Endothelial cell of umbilical vein (primary cell): ENCODE results near the gene CTF1.

ENCODE experiments used
- CTCF ChIP-seq, 2 donors: IDR thresholded peaks; 1 replicate in 1 of 2; 2 replicates in 1 of 2; pipeline ENCODE4 v1.5.1; 2011; ENCODE audit warnings: low read length in 2 of 2, mild to moderate bottlenecking in 2 of 2, moderate library complexity in 2 of 2, control low read depth in 1 of 2, inconsistent platforms in 1 of 2, low read depth in 1 of 2; ENCODE audit not compliant: insufficient read depth in 1 of 2; ENCODE audit errors: extremely low read depth in 1 of 2
- POLR2AphosphoS5 ChIP-seq: IDR thresholded peaks from 2 replicates; pipeline ENCODE4 v1.6.1; 2012; ENCODE audit warnings: low read depth, mild to moderate bottlenecking, control low read depth, low read length, moderate library complexity; ENCODE audit not compliant: insufficient read depth
- TF ChIP-seq, protein P1 (sequence below): IDR thresholded peaks from 2 replicates; pipeline ENCODE4 v1.6.1; 2011; ENCODE audit not compliant: insufficient read depth, insufficient read length

DNA sequence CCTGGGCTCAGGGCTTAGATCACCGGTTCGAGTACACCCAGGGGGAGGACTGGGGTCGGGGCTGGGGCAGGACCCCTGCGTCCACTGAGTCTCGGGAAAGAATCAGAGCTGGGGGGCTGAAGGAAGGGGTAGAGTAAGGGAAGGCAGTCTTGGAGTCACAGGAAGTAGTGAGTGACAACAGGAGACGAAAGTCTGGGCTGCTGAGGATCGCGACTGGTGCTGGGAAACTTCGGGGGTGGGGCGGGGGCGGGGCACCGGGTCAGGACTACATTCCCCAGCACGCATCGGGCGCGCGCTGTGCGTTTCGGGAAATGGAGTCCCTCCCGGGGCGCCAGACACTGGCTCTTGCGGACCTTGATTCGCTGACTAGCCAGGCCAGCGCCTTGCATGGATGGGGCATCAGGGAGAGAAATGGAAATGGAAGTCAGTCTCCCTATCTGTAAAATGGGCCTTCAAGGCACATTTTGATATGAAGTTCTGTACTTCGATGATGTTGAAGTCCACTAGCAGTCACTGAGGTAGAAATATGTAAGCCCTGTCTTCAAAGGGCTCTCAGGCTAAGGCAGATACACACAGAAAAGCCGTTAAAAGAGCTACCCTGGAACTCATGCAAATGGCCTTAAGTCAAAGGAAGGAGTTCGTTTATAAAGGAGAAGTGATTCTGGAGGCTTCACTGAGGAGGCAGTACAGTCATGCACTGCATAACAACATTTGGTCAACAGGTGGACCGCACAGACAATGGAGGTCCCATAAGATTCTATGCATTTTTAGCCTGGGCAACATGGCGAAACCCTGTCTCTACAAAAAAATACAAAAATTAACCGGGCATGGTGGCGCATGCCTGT, 697 bp downstream of the CTF1 start:
- TF ChIP-seq CTCF (IDR thresholded peaks at IDR 0.05; ENCODE audit: extremely low read depth in 1 of 2, insufficient read depth in 1 of 2, low read depth in 1 of 2, low read length in 2 of 2) (no peak), POLR2AphosphoS5 (peak; percentile 41)
- TF ChIP-seq, protein P1, sequence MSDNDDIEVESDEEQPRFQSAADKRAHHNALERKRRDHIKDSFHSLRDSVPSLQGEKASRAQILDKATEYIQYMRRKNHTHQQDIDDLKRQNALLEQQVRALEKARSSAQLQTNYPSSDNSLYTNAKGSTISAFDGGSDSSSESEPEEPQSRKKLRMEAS: no peak
